HepG2 (cell line): ENCODE measurements around the gene PPP1R1B.

Experiments
- CTCF ChIP-seq: sonication (generic); formaldehyde crosslinking; IDR thresholded peaks from 2 replicates; pipeline ENCODE4 v1.5.0; 2020; ENCODE audit warnings: mild to moderate bottlenecking, missing genetic modification reagents, moderate library complexity
- ELF1 ChIP-seq: sonication (generic); formaldehyde crosslinking; IDR thresholded peaks from 2 replicates; pipeline ENCODE4 v1.4.0; 2020; ENCODE audit warnings: missing genetic modification reagents
- HNRNPLL ChIP-seq: fragments of 200-400 bp; formaldehyde crosslinking; IDR thresholded peaks from 2 replicates; pipeline ENCODE4 v1.6.1; 2017; ENCODE audit warnings: mild to moderate bottlenecking, low read depth, low read length; ENCODE audit not compliant: poor library complexity, severe bottlenecking
- KLF9 ChIP-seq: IDR thresholded peaks from 2 replicates; pipeline ENCODE4 v1.6.1; 2016; ENCODE audit warnings: low read depth
- POLR2AphosphoS2 ChIP-seq: IDR thresholded peaks from 2 replicates; pipeline ENCODE4 v1.6.1; 2011; ENCODE audit warnings: low read depth, low read length, improper control_type of control experiment
- TGIF2 ChIP-seq: IDR thresholded peaks from 2 replicates; pipeline ENCODE4 v1.6.1; 2016; ENCODE audit warnings: control low read depth, missing compliant biosample characterization
- ZBTB25 ChIP-seq: IDR thresholded peaks from 2 replicates; pipeline ENCODE4 v1.6.1; 2018; ENCODE audit warnings: missing genetic modification reagents
- ZBTB8A ChIP-seq: sonication (generic); formaldehyde crosslinking; IDR thresholded peaks from 2 replicates; pipeline ENCODE4 v1.4.0; 2020; ENCODE audit warnings: mild to moderate bottlenecking, low read depth, missing genetic modification reagents, borderline replicate concordance
- TF ChIP-seq, protein P1 (sequence below): sonication (generic); formaldehyde crosslinking; IDR thresholded peaks from 2 replicates; pipeline ENCODE4 v1.5.0; 2020; ENCODE audit warnings: missing genetic modification reagents, mild to moderate bottlenecking, borderline replicate concordance
- TF ChIP-seq, protein P2 (sequence below): IDR thresholded peaks from 2 replicates; pipeline ENCODE4 v1.6.1; 2012; ENCODE audit warnings: inconsistent platforms
- TF ChIP-seq, protein P3 (sequence below): sonication (generic); formaldehyde crosslinking; IDR thresholded peaks from 2 replicates; pipeline ENCODE4 v1.4.0; 2020; ENCODE audit warnings: missing genetic modification reagents
- TF ChIP-seq, protein P4 (sequence below): sonication (generic); formaldehyde crosslinking; IDR thresholded peaks from 2 replicates; pipeline ENCODE4 v1.4.0; 2020; ENCODE audit warnings: mild to moderate bottlenecking, missing genetic modification reagents
- TF ChIP-seq, protein P5 (sequence below): sonication (generic); formaldehyde crosslinking; IDR thresholded peaks from 2 replicates; pipeline ENCODE4 v1.5.1; 2020; ENCODE audit warnings: missing genetic modification reagents, mild to moderate bottlenecking, borderline replicate concordance

- TF ChIP-seq POLR2AphosphoS2 (no peak), ELF1 (CRISPR knock-in tag) (no peak), TGIF2 (no peak), KLF9 (CRISPR knock-in tag) (no peak), ZBTB25 (CRISPR knock-in tag) (no peak), HNRNPLL (no peak), CTCF (no peak), ZBTB8A (CRISPR knock-in tag) (no peak)
- TF ChIP-seq, protein P1, sequence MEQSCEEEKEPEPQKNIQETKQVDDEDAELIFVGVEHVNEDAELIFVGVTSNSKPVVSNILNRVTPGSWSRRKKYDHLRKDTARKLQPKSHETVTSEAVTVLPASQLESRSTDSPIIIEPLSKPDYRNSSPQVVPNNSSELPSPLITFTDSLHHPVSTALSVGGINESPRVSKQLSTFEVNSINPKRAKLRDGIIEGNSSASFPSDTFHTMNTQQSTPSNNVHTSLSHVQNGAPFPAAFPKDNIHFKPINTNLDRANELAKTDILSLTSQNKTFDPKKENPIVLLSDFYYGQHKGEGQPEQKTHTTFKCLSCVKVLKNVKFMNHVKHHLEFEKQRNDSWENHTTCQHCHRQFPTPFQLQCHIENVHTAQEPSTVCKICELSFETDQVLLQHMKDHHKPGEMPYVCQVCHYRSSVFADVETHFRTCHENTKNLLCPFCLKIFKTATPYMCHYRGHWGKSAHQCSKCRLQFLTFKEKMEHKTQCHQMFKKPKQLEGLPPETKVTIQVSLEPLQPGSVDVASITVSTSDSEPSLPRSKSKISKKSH: no peak
- TF ChIP-seq, protein P2, sequence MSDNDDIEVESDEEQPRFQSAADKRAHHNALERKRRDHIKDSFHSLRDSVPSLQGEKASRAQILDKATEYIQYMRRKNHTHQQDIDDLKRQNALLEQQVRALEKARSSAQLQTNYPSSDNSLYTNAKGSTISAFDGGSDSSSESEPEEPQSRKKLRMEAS: no peak
- TF ChIP-seq, protein P3, sequence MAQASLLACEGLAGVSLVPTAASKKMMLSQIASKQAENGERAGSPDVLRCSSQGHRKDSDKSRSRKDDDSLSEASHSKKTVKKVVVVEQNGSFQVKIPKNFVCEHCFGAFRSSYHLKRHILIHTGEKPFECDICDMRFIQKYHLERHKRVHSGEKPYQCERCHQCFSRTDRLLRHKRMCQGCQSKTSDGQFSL (CRISPR knock-in tag): no peak
- TF ChIP-seq, protein P4, sequence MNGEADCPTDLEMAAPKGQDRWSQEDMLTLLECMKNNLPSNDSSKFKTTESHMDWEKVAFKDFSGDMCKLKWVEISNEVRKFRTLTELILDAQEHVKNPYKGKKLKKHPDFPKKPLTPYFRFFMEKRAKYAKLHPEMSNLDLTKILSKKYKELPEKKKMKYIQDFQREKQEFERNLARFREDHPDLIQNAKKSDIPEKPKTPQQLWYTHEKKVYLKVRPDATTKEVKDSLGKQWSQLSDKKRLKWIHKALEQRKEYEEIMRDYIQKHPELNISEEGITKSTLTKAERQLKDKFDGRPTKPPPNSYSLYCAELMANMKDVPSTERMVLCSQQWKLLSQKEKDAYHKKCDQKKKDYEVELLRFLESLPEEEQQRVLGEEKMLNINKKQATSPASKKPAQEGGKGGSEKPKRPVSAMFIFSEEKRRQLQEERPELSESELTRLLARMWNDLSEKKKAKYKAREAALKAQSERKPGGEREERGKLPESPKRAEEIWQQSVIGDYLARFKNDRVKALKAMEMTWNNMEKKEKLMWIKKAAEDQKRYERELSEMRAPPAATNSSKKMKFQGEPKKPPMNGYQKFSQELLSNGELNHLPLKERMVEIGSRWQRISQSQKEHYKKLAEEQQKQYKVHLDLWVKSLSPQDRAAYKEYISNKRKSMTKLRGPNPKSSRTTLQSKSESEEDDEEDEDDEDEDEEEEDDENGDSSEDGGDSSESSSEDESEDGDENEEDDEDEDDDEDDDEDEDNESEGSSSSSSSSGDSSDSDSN (CRISPR knock-in tag): no peak
- TF ChIP-seq, protein P5, sequence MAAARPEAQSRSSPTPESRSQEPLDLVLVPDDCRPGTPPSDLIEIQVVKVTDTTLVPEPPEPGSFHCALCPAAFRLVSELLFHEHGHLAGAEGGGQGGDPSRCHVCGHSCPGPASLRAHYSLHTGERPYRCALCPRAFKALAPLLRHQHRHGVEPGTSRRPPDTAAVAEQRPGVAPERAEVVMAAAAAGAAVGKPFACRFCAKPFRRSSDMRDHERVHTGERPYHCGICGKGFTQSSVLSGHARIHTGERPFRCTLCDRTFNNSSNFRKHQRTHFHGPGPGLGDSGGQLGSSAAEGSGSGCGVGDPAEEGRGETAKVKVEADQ (CRISPR knock-in tag): no peak
These were observed 33.2 kb downstream of the PPP1R1B start for GRCh38 chr17:39660011-39660360.
